Activated naive CD8-positive, alpha-beta T cell treated with anti-CD3 and anti-CD28 coated beads, Interleukin-2, amount 50 U/mL, for 16 hours (primary cell): Measurements from ENCODE around the gene SGIP1.

ENCODE experiments used
- DNase-seq: peaks from one replicate; pipeline ENCODE4 v3.0.0-alpha.2; 2020; ENCODE audit warnings: low read depth, low spot score

SGIP1 gene

GRCh38 chr1:66605419-66605997 lies 71.6 kb downstream of the SGIP1 start:
- no peak for DNase-seq

DNA sequence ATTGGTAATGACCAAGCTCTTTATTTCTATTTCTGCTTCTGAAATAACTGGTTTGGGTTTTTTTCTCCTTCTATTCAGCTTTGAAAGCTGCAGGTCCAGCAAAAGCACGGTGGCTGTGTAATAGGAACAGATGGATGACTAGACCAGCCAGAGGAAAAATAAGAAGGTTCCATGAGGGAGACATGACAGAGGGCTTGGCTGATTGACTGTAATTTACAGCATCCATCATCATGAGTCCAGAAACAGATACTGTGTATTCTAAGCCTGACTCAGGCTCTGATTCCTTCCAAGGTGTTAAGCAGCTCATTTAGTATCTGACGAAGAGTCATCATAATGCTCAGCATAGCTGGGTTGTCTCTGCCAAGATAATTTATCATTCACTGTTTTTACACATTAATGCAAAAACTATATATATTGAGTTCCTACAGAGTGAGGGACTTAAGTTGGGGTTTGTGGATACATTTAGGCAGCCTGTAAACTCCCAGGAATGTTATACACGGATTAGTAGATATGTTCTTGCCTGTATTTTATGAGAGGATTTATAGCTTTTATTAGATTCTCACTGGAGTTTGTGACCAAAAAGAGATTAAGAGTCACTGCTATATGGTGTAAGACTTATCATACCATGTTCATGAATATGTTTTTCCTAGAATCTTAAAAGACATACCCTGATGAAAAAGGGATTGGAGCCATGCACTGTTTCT lies 72.6 kb downstream of the SGIP1 start:
- DNase-seq: no peak

DNA sequence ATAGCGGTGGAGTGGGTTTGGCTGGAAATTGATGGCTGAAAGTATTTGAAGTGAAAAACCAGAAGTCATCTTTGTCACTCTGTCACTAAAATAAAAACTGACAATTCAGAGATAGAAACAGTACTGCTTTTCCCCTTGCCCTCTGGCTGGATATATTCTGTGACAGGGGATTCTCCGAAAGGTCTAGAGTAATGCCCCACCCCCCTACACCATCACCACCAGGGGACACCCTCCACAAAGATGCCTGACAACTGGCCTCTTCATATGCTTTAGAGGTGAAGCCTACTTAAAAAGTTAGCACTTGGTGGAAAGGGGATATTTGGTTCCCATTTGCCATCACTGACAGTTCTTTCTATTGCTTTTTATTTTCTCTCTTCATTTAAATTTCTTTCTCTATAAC lies 73.5 kb downstream of the SGIP1 start:
- DNase-seq: no peak

- DNase-seq: no peak
Measured at GRCh38 chr1:66613187-66613586, 79.2 kb downstream of the SGIP1 start.

DNA sequence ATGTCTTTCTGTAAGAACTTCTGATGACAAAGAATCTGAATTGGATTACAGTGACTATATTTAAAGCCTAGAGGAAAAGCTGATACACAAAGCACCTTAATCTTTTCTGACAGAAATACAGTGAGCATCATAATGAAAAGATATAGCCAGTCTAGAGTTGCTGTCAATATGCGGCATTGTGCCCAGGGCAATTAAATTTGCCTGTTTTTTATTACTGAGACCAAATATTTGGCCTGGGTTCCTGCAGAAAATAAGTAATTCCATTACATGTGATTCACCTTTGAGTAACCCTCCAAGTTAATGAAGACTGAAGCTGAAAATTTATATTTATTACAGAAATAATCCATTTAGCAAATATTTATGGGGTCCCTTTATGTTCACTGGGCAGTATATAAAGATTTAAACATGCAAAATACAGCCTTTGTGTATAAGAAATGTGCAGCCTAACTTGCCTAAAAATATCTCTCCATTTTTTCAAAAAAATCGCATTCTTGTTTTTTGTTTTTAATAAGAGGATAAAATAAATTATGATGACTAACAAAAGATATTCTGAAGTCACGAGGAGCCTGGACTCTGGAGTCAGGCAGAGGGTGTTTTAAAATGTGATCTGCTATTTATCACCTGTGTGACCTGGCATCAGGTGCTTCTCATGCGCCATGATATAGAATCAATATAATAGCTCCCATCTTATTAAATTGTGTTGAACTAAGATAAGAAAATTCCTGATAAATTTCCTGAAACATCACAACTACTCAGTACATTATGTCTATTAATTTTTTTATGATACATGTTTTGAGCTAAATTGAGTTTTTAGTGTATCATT lies 83.6 kb downstream of the SGIP1 start:
- DNase-seq: no peak

GRCh38 chr1:66618390-66618789 lies 84.4 kb downstream of the SGIP1 start:
- no peak for DNase-seq

- no peak for DNase-seq
Measured at GRCh38 chr1:66623812-66624211, 89.9 kb downstream of the SGIP1 start.

DNA sequence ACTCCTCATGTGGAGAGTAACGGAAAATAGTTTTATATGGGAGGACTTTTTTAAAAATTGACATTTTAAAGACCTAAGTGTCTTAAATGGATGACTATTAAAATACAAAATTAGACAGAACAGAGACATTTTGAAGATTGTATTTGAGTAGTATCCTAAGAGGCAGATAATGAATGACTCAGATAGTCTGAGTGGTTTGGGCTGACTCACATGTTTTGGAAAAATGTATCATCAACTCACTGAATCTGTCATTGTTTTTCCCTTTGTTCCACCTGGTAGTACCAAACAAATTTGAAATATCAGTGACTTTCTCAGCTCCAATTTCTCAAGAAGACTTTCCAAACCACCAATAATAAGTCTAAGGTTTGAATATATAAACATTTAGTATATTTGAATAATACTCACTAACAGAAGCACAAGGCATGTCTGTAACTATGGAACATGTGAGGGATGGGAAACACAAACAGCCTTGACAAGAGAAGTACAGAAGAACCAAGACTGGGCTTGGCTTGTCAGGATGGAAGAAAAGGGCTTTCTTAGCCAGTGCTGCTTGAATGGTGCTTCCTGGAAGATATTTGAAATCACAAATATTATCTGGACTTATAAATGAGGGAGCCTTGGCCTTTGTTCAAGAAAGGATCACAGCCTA lies 90.6 kb downstream of the SGIP1 start:
- no peak for DNase-seq

DNA sequence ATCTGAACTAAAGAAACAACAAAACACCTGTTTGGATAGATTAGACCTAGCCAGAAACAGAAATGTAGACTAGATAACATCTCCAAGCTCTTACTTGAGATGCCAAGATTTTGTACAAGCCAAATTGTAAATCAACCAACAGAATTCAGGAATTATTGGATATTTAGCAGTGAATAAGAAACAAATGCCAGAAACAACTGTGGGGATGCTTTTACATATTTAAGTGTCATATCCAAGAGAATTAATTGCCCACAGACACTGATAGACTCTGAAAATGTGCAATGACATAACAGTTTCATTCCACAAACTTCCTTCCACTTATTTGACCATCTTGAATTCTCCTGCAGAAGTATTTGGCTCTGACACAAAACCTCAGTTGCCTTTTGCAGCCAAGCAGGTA lies 92.3 kb downstream of the SGIP1 start:
- DNase-seq: no peak

GRCh38 chr1:66628926-66629325 lies 95.0 kb downstream of the SGIP1 start:
- DNase-seq: no peak

DNA sequence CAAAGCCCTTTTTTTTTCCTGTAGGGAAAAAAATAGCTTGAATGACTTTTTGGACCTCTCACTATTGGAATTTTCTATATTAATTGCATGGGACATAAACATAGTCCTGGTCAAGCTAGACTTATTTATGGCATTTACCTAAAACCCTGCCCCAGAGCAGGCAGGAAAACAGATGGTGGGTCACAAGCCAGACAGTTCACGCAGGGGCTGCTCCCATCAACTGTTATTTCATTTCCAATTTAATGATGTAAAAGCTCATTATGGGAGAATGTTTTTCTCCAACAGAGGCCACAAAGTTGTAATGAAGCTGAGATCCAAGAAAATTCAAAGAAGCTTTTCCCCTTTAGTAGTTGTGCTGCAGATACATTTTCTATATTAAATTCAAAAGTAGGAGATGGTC lies 99.2 kb downstream of the SGIP1 start:
- no peak for DNase-seq

DNA sequence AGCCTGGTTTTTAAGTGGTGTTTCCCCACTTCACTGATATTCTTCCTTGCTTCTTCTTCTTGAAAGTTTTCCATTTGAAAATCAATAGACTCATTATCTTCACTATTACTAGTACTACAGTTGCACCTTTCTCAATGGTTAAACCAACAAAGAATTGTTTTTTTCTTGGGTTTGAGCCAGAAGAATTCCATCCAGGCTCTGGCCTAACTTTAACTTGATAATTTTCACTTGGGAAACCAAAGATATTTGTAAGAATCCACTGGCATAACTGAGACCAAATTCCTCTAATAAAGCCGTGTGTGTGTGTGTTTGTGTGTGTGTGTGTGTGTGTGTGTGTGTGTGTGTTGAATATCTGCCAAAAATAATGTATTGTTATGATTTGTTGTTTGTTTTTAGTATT lies 103.2 kb downstream of the SGIP1 start:
- no peak for DNase-seq

GRCh38 chr1:66641891-66642473 lies 108.0 kb downstream of the SGIP1 start:
- DNase-seq: no peak

DNA sequence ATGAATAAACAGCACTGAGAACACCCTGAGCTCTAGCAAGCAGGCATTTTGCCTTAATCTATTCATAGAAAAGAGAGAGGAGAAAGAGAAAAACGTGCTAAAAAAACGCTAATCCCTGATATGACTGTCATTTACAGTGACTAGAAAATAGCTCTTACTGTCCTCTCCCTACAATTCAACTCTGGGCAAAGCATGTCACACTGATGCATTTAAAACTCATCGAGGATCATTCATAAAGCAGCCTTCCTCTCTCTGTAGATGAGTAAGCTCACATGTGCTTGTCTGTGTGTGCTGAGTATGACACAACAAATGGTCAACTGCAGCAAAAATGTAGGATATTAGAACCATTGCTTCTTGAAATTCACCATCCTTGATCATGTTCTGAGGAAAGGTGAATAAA lies 109.0 kb downstream of the SGIP1 start:
- DNase-seq: no peak

DNA sequence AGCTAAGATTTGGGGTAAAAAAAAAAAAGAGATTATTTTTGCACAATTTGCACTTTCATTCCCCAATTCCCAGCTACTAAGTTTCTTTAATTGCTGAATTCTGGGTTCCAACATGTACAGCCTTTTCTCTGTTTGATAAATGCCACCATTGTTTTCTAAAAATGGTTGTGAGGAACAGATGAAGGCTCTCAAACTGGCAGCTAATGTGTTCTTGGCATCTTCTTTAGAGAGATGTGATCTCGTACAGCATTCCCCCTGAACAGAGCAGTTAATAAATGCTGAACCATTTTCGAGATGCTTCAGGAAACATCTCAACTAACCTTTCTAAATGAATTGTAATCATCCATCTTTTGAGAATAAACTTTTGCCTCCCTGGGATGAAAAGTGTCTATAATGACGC lies 110.4 kb downstream of the SGIP1 start:
- DNase-seq: no peak

- no peak for DNase-seq
Measured at GRCh38 chr1:66648901-66649595, 115.1 kb downstream of the SGIP1 start.

- DNase-seq: no peak
Measured at GRCh38 chr1:66652556-66652955, 118.6 kb downstream of the SGIP1 start.

GRCh38 chr1:66654643-66655042 lies 120.7 kb downstream of the SGIP1 start:
- no peak for DNase-seq

GRCh38 chr1:66671455-66671854 lies 137.5 kb downstream of the SGIP1 start:
- no peak for DNase-seq

GRCh38 chr1:66676613-66677298 lies 142.8 kb downstream of the SGIP1 start:
- DNase-seq: no peak

GRCh38 chr1:66678146-66678545 lies 144.2 kb downstream of the SGIP1 start:
- no peak for DNase-seq
